Cardiac fibroblast (primary cell): ENCODE data around the gene ADAMTS4.

ENCODE experiments used
- DNase-seq, 2 donors: peaks; one replicate each; pipeline versions ENCODE4 v3.0.0 to v3.0.0-alpha.2; 2010; ENCODE audit warnings: low read depth in 2 of 2
- H3K4me3 ChIP-seq, 2 donors: replicated peaks in 1 of 2; 1 replicate in 1 of 2; 2 replicates in 1 of 2; pipeline ENCODE4 v1.5.1; 2011; ENCODE audit warnings: low read depth in 2 of 2, low read length in 2 of 2, mild to moderate bottlenecking in 2 of 2, moderate library complexity in 1 of 2
- CTCF ChIP-seq: IDR thresholded peaks from one replicate; pipeline ENCODE4 v1.5.1; 2011; ENCODE audit warnings: low read depth, mild to moderate bottlenecking, low read length, inconsistent platforms

ADAMTS4 gene

GRCh38 chr1:161219078-161219892 lies 20.4 kb upstream of the ADAMTS4 start:
- no peak for DNase-seq
- H3K4me3 ChIP-seq: no peak overlapping the region
- no peak for TF ChIP-seq CTCF

DNA sequence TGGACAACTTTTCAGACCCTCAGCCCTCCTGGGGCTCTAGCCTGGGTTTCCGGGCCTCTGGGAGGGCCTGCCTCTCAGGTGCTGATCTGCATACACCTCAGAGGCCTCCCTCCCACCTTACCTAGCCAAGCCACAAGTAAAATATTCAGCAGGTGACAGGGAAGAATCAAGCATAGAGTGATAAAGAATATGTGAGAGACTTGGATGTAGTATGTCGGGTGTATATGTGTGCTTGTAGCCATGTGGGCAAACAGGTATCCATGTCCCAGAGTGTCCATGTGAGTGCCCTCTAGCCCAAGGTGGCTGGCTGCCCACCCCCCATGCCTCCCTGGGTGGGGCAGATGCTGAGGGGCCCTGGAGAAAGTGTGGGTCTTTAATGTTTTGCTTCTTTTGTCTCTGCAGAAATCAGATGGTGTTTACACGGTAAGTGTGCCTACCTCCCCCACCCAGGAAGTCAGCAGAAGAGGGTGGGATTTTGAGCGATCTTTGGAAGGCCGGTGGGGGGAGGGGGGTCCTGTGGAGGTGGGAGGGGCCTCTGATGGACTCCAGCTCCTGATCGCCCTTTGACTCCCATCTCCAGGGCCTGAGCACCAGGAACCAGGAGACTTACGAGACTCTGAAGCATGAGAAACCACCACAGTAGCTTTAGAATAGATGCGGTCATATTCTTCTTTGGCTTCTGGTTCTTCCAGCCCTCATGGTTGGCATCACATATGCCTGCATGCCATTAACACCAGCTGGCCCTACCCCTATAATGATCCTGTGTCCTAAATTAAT lies 19.6 kb upstream of the ADAMTS4 start:
- H3K4me3 ChIP-seq: no peak overlapping the region
- no peak for DNase-seq
- no peak for TF ChIP-seq CTCF

DNA sequence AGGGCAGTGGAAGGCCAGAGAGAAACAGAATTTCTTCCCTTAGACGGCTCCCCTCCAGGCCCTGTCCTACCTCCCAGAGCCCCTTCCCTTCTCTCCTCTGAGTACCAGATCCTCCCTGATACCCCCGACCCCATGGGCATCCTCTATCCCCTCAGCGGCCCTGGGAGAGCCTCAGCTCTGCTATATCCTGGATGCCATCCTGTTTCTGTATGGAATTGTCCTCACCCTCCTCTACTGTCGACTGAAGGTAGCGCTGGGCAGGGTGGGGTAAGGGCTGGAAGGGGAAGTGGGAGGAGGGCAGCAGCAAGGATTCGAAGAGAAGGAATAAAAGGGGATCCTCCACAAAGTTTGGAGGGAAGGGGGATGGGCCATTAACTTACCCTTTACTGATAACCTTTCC lies 19.0 kb upstream of the ADAMTS4 start:
- no peak for DNase-seq
- no peak overlapping the region for H3K4me3 ChIP-seq
- no peak for TF ChIP-seq CTCF

- DNase-seq: peak; percentile 79 to 97
- H3K4me3 ChIP-seq: peak overlapping the region in 1 of 2 donors; percentile 24
- TF ChIP-seq CTCF: no peak
These were observed 18.3 kb upstream of the ADAMTS4 start for GRCh38 chr1:161216945-161217712.

DNA sequence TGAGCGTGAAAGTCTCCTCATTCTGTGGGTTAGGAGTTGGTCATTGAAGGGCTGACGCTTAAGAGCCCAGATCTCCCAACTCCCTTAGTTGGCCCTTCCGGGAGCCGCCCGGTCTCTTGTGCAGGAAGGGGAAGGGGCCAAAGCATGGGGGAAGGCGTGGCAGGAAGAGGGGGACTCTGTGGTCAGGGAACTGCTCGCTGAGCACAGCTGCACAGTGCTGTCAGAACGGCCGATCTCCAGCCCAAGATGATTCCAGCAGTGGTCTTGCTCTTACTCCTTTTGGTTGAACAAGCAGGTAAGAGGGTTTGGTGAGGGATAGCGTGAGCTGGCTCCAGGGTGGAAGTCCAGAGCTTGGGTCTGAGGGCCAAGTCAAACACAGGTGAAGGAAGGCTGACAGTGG lies 16.2 kb upstream of the ADAMTS4 start, which contains the start of gene FCER1G:
Gene FCER1G (plus strand): TSS at position 220 of the 400 bp plus-strand sequence. CDS start 27 bp downstream, at position 247.
- no peak within 1 kb of the TSS for H3K4me3 ChIP-seq
- no peak for TF ChIP-seq CTCF
- DNase-seq: no peak

- no peak for DNase-seq
- TF ChIP-seq CTCF: no peak
- no peak overlapping the region for H3K4me3 ChIP-seq
These were observed 15.5 kb upstream of the ADAMTS4 start for GRCh38 chr1:161214369-161214768.
